H1 (cell line): Measurements from ENCODE around the gene ARMH4. TPM values are rescaled to one million over a fixed set of nuclear protein-coding genes. Genes with fewer than 3 reads are reported as not detected.

Experiments used
- CTCF ChIA-PET: fragments of 300-600 bp; sonication (Branson Sonifier 250); formaldehyde crosslinking; loops from one replicate; lab custom pipeline; 2021; ENCODE audit not compliant: partially characterized antibody; lab: Charles Lee
- POLR2A ChIA-PET: fragments of 300-600 bp; sonication (Branson Sonifier 250); formaldehyde crosslinking; loops from one replicate; lab custom pipeline; 2021; ENCODE audit warnings: inconsistent platforms; ENCODE audit not compliant: partially characterized antibody; lab: Charles Lee
- DNase-seq, 2 experiments: peaks; one replicate each; pipeline versions ENCODE4 v3.0.0 to v3.0.0-alpha.2; 2010 to 2022; ENCODE audit warnings: low spot score in 2 of 2, low read depth in 1 of 2, mixed read lengths in 1 of 2
- FAIRE-seq: peaks from 2 replicates; lab custom pipeline; 2011; peaks lifted over from hg19 to GRCh38; lab: Jason Lieb, UNC
- H2AFZ ChIP-seq: 2 replicates; pipeline ENCODE4 v1.8.1; 2012; ENCODE audit warnings: low read length, inconsistent platforms
- H2AK5ac ChIP-seq: 2 replicates; pipeline ENCODE4 v1.6.1; 2013; ENCODE audit warnings: low read depth, low read length
- H2BK120ac ChIP-seq: replicated peaks from 2 replicates; pipeline ENCODE3; 2013; ENCODE audit warnings: low read depth, low read length, inconsistent platforms
- H2BK12ac ChIP-seq: 2 replicates; pipeline ENCODE4 v1.6.1; 2013; ENCODE audit warnings: low read depth, low read length
- H2BK15ac ChIP-seq: 2 replicates; pipeline ENCODE4 v1.6.1; 2013; ENCODE audit warnings: low read length
- H2BK20ac ChIP-seq: 2 replicates; pipeline ENCODE4 v1.6.1; 2013; ENCODE audit warnings: low read length
- H2BK5ac ChIP-seq: 2 replicates; pipeline ENCODE4 v1.6.1; 2013; ENCODE audit warnings: low read depth, low read length
- H3K14ac ChIP-seq: 2 replicates; pipeline ENCODE4 v1.6.1; 2013; ENCODE audit warnings: inconsistent platforms; ENCODE audit not compliant: insufficient read length
- H3K18ac ChIP-seq: 2 replicates; pipeline ENCODE4 v1.6.1; 2013; ENCODE audit warnings: low read length; ENCODE audit errors: extremely low read depth
- H3K23ac ChIP-seq: 2 replicates; pipeline ENCODE4 v1.6.1; 2013; ENCODE audit warnings: inconsistent platforms; ENCODE audit not compliant: insufficient read length
- H3K23me2 ChIP-seq: 2 replicates; pipeline ENCODE4 v1.6.1; 2013; ENCODE audit warnings: low read depth, low read length
- H3K27ac ChIP-seq: 2 replicates; pipeline ENCODE4 v1.6.1; 2011; ENCODE audit warnings: low read depth, low read length, inconsistent platforms
- H3K27me3 ChIP-seq, 4 experiments: replicated peaks in 1 of 4; 1 replicate in 1 of 4; 2 replicates in 3 of 4; pipeline versions ENCODE4 v1.6.1 to v1.8.1; 2011 to 2013; ENCODE audit warnings: low read length in 3 of 4, mild to moderate bottlenecking in 3 of 4, inconsistent platforms in 2 of 4, mixed read lengths in 2 of 4, moderate library complexity in 1 of 4; ENCODE audit not compliant: control insufficient read depth in 3 of 4, insufficient read depth in 3 of 4; ENCODE audit errors: extremely low read depth in 1 of 4
- H3K36me3 ChIP-seq, 4 experiments: 2 replicates each; pipeline versions ENCODE4 v1.6.1 to v1.8.1; 2011 to 2013; ENCODE audit warnings: mild to moderate bottlenecking in 4 of 4, low read length in 3 of 4, moderate library complexity in 2 of 4, control low read depth in 1 of 4, inconsistent platforms in 1 of 4; ENCODE audit not compliant: insufficient read depth in 4 of 4, control insufficient read depth in 2 of 4
- H3K4ac ChIP-seq: replicated peaks from 2 replicates; pipeline ENCODE3; 2013; ENCODE audit warnings: low read length, low read depth, mixed read lengths, inconsistent platforms; ENCODE audit not compliant: insufficient read length
- H3K4me1 ChIP-seq, 4 experiments: replicated peaks in 1 of 4; 1 replicate in 1 of 4; 2 replicates in 3 of 4; pipeline versions ENCODE4 v1.6.1 to v1.8.1; 2011 to 2013; ENCODE audit warnings: low read length in 3 of 4, inconsistent platforms in 2 of 4, mixed read lengths in 1 of 4; ENCODE audit not compliant: insufficient read depth in 4 of 4, control insufficient read depth in 3 of 4
- H3K4me2 ChIP-seq, 2 experiments: 2 replicates each; pipeline versions ENCODE4 v1.6.1 to v1.8.1; 2011 to 2013; ENCODE audit warnings: low read depth in 2 of 2, low read length in 2 of 2, control low read depth in 1 of 2, inconsistent platforms in 1 of 2, mild to moderate bottlenecking in 1 of 2; ENCODE audit not compliant: insufficient read depth in 1 of 2
- H3K4me3 ChIP-seq, 4 experiments: fragments of 200-600, 300-600 bp in 1 of 4; sonication (generic), shearing (Covaris generic), sonication (Bioruptor Twin) in 1 of 4; 2 replicates each; pipeline versions ENCODE4 v1.5.1 to v1.8.1; 2011 to 2016; ENCODE audit warnings: low read length in 4 of 4, low read depth in 3 of 4, control low read depth in 2 of 4, inconsistent platforms in 2 of 4, mild to moderate bottlenecking in 2 of 4, mixed read lengths in 1 of 4, moderate library complexity in 1 of 4; ENCODE audit not compliant: insufficient read depth in 2 of 4; ENCODE audit errors: extremely low read depth in 1 of 4
- H3K56ac ChIP-seq: replicated peaks from 2 replicates; pipeline ENCODE3; 2013; ENCODE audit warnings: low read depth, mild to moderate bottlenecking, mixed read lengths, low read length, inconsistent platforms; ENCODE audit not compliant: insufficient read length
- H3K79me1 ChIP-seq: 2 replicates; pipeline ENCODE4 v1.6.1; 2013; ENCODE audit warnings: low read depth, low read length, control low read depth
- H3K79me2 ChIP-seq, 2 experiments: 2 replicates each; pipeline versions ENCODE4 v1.6.1 to v1.8.1; 2012 to 2013; ENCODE audit warnings: low read length in 2 of 2, mild to moderate bottlenecking in 2 of 2, inconsistent platforms in 1 of 2; ENCODE audit not compliant: insufficient read depth in 2 of 2, control insufficient read depth in 1 of 2
- H3K9ac ChIP-seq, 4 experiments: replicated peaks in 1 of 4; 1 replicate in 1 of 4; 2 replicates in 3 of 4; pipeline versions ENCODE4 v1.6.1 to v1.8.1; 2011 to 2013; ENCODE audit warnings: low read depth in 3 of 4, low read length in 3 of 4, control low read depth in 2 of 4, mild to moderate bottlenecking in 2 of 4, moderate library complexity in 2 of 4, inconsistent platforms in 1 of 4; ENCODE audit errors: extremely low read depth in 1 of 4
- H3K9me3 ChIP-seq, 2 experiments: 2 replicates each; pipeline versions ENCODE4 v1.6.1 to v1.8.1; 2012 to 2013; ENCODE audit warnings: mild to moderate bottlenecking in 2 of 2, moderate library complexity in 2 of 2, control low read depth in 1 of 2, inconsistent platforms in 1 of 2, low read depth in 1 of 2, low read length in 1 of 2, mixed read lengths in 1 of 2; ENCODE audit not compliant: insufficient read depth in 2 of 2
- H4K20me1 ChIP-seq, 2 experiments: replicated peaks in 1 of 2; 2 replicates each; pipeline versions ENCODE3 to v1.8.1; 2011 to 2013; ENCODE audit warnings: inconsistent platforms in 2 of 2, low read length in 2 of 2, mild to moderate bottlenecking in 1 of 2; ENCODE audit not compliant: insufficient read depth in 2 of 2, control insufficient read depth in 1 of 2
- H4K5ac ChIP-seq: 2 replicates; pipeline ENCODE4 v1.6.1; 2013; ENCODE audit warnings: low read length, low read depth, mixed read lengths, inconsistent platforms; ENCODE audit not compliant: insufficient read length
- H4K8ac ChIP-seq: 2 replicates; pipeline ENCODE4 v1.8.0; 2013; ENCODE audit warnings: mild to moderate bottlenecking, moderate library complexity, low read length, inconsistent platforms; ENCODE audit not compliant: insufficient read depth; ENCODE audit errors: extremely low read depth
- H4K91ac ChIP-seq: replicated peaks from 2 replicates; pipeline ENCODE3; 2013; ENCODE audit warnings: low read length, mixed read lengths, inconsistent platforms; ENCODE audit not compliant: insufficient read length
- CBX5 ChIP-seq: fragments of 300-800, 300-1000 bp; sonication (generic); IDR thresholded peaks from 2 replicates; pipeline ENCODE4 v1.7.1; 2016; ENCODE audit warnings: antibody characterized with exemption, low read length, low read depth
- EGR1 ChIP-seq: IDR thresholded peaks from 2 replicates; pipeline ENCODE4 v1.6.1; 2011; ENCODE audit warnings: low read depth, low read length, borderline replicate concordance
- FOSL1 ChIP-seq: IDR thresholded peaks from 2 replicates; pipeline ENCODE4 v1.6.1; 2011; ENCODE audit warnings: mild to moderate bottlenecking, low read depth, low read length, moderate library complexity; ENCODE audit not compliant: insufficient read depth
- MAFK ChIP-seq: IDR thresholded peaks from 2 replicates; pipeline ENCODE4 v1.6.1; 2012; ENCODE audit warnings: low read depth, mild to moderate bottlenecking, improper control_type of control experiment, low read length
- SP1 ChIP-seq: IDR thresholded peaks from 2 replicates; pipeline ENCODE4 v1.6.1; 2011; ENCODE audit warnings: low read depth, low read length
- SUZ12 ChIP-seq: fragments of 200-600 bp; sonication (generic); IDR thresholded peaks from 2 replicates; pipeline ENCODE4 v1.6.1; 2012; ENCODE audit warnings: mild to moderate bottlenecking, inconsistent platforms, low read length, moderate library complexity, mixed read lengths
- polyA plus RNA-seq, 7 experiments: library from polyadenylated mRNA; depleted of rRNA in 3 of 7; stranded (reverse) in 5 of 7; unstranded in 2 of 7; fragments of >200 nt in 5 of 7; fragments of 200-250 nt in 2 of 7; gene quantifications; 1 replicate in 5 of 7; 2 replicates in 1 of 7; 4 replicates in 1 of 7; pipeline versions ENCODE4 v1.2.1 to v1.2.3, GENCODE V29; 2011 to 2013; ENCODE audit warnings: missing spikeins in 2 of 7, mixed read lengths in 2 of 7
- total RNA-seq: library from RNA; stranded (reverse); fragmentation: NEBNext Ultra II Directional; extraction: Animal tissue kit (Norgen Biotek cat#: 25700); gene quantifications from 2 replicates; pipeline ENCODE4 v1.2.1, GENCODE V29; 2021
- TF ChIP-seq, protein P1 (sequence below): IDR thresholded peaks from 2 replicates; pipeline ENCODE4 v1.6.1; 2011; ENCODE audit warnings: low read depth, mild to moderate bottlenecking, low read length; ENCODE audit not compliant: insufficient read depth
- TF ChIP-seq, protein P2 (sequence below): IDR thresholded peaks from 2 replicates; pipeline ENCODE4 v1.6.1; 2012; ENCODE audit warnings: low read length, inconsistent platforms

ARMH4 gene
- total and polyA plus RNA-seq, 2 of the 8 experiments (the other 6 are each of a cell fraction or from before 2014, with no cell fraction given), result 7.1 to 25.4 TPM

DNA sequence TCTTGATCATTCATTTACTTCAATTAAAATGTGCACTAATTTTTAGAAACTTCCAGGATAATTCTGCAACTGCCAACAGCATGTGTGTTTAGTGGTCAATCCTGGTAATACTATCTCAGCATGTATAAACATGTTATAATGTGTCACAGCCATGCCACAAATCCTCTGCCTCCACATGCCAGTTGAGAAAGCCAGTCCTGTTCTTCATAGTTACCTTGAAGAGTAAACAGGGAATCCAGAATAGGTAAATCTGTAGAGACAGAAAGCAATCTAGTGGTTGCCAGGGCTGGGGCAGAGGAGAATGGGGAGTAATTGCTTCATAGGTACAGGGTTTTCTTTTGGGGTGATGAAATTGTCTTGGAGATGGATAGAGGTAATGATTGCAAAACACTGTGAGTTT lies 85.9 kb downstream of the ARMH4 start:
- Histone ChIP-seq H2AFZ (no peak overlapping the region), H3K4me3 (no peak overlapping the region), H3K23me2 (no peaks in the 10 kb centered on the region), H3K27ac (no peak overlapping the region), H3K79me2 (no peaks in the 10 kb centered on the region), H3K4ac (no peak overlapping the region), H2BK12ac (no peak overlapping the region), H2BK20ac (no peak overlapping the region), H3K27me3 (no peaks in the 10 kb centered on the region), H2BK15ac (no peak overlapping the region), H3K36me3 (no peaks in the 10 kb centered on the region), H3K79me1 (no peaks in the 10 kb centered on the region), H3K14ac (no peak overlapping the region), H3K9me3 (no peaks in the 10 kb centered on the region), H4K91ac (no peak overlapping the region), H3K56ac (no peak overlapping the region), H4K8ac (no peak overlapping the region), H3K4me1 (peaks cover 0 to 4% (median under 1%) of the 10 kb centered on the region in 4 experiments; a peak in 3 of 7 replicates), H2BK120ac (no peak overlapping the region), H3K4me2 (no peak overlapping the region), H2AK5ac (no peak overlapping the region), H4K20me1 (no peaks in the 10 kb centered on the region), H2BK5ac (no peak overlapping the region), H4K5ac (no peak overlapping the region), H3K23ac (no peak overlapping the region), H3K18ac (no peak overlapping the region), H3K9ac (no peak overlapping the region)
- ChIA-PET CTCF (interaction anchor here (1.2 to 1.6 kb wide), 2 partner anchors 102 to 374 kb away, joined by 3 read pairs; no protein-coding TSS in a partner anchor), POLR2A (no interaction called here)
- FAIRE-seq (no peak), DNase-seq (no peak)
- TF ChIP-seq MAFK (no peak), SUZ12 (no peak), SP1 (no peak), EGR1 (no peak), CBX5 (no peak), FOSL1 (no peak)
- TF ChIP-seq, protein P1, sequence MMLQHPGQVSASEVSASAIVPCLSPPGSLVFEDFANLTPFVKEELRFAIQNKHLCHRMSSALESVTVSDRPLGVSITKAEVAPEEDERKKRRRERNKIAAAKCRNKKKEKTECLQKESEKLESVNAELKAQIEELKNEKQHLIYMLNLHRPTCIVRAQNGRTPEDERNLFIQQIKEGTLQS, result no peak
- TF ChIP-seq, protein P2, sequence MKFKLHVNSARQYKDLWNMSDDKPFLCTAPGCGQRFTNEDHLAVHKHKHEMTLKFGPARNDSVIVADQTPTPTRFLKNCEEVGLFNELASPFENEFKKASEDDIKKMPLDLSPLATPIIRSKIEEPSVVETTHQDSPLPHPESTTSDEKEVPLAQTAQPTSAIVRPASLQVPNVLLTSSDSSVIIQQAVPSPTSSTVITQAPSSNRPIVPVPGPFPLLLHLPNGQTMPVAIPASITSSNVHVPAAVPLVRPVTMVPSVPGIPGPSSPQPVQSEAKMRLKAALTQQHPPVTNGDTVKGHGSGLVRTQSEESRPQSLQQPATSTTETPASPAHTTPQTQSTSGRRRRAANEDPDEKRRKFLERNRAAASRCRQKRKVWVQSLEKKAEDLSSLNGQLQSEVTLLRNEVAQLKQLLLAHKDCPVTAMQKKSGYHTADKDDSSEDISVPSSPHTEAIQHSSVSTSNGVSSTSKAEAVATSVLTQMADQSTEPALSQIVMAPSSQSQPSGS, result no peak
